Tibial nerve (tissue), 3 donors: ENCODE data around the gene ZC2HC1C.

Experiments
- CTCF ChIP-seq, 5 experiments: fragments of 200-600 bp in 3 of 5; fragments of 450-650 bp in 2 of 5; sonication (generic) in 3 of 5; IDR thresholded peaks; one replicate each; pipeline ENCODE4 v1.5.1; 2016 to 2019; ENCODE audit warnings: antibody characterized with exemption in 5 of 5, mild to moderate bottlenecking in 3 of 5, moderate library complexity in 2 of 5
- POLR2A ChIP-seq, 2 donors: fragments of 450-650 bp; IDR thresholded peaks; one replicate each; pipeline ENCODE4 v1.6.1; 2017; ENCODE audit warnings: antibody characterized with exemption in 2 of 2, mild to moderate bottlenecking in 2 of 2, moderate library complexity in 2 of 2

GRCh38 chr14:75126121-75126544 lies 56.7 kb downstream of the ZC2HC1C start:
- TF ChIP-seq CTCF (IDR thresholded peaks at IDR 0.05) (no peak), POLR2A (IDR thresholded peaks at IDR 0.05) (no peak)
